ENCODE measurements around the gene MAP6D1.

DNA sequence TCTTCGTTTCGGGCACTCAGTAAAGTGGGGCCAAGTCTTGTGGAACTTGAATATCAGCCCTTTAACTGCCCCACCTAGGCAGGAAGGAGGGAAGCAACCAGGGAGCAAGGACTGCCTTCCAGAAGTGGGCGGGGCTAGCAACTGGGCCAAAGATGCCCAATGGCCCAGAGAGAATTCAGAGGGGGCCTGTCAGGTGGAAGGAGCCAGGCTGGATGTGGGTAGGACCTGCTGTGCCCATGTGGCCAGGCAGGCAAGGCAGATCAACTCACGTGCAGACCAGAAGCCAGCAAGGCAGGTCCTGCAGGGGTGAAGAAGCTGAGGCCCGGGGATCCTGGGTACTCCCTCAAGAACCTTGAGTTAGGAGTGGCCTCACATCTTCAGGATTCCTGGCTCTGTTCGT lies 5.5 kb downstream of the MAP6D1 start:
- TF ChIP-seq EZH2 (IDR thresholded peaks at IDR 0.05; ENCODE audit: borderline replicate concordance, insufficient read depth, low read depth, low read length, poor library complexity, severe bottlenecking): no peak
- TF ChIP-seq, protein P1, sequence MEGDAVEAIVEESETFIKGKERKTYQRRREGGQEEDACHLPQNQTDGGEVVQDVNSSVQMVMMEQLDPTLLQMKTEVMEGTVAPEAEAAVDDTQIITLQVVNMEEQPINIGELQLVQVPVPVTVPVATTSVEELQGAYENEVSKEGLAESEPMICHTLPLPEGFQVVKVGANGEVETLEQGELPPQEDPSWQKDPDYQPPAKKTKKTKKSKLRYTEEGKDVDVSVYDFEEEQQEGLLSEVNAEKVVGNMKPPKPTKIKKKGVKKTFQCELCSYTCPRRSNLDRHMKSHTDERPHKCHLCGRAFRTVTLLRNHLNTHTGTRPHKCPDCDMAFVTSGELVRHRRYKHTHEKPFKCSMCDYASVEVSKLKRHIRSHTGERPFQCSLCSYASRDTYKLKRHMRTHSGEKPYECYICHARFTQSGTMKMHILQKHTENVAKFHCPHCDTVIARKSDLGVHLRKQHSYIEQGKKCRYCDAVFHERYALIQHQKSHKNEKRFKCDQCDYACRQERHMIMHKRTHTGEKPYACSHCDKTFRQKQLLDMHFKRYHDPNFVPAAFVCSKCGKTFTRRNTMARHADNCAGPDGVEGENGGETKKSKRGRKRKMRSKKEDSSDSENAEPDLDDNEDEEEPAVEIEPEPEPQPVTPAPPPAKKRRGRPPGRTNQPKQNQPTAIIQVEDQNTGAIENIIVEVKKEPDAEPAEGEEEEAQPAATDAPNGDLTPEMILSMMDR (IDR thresholded peaks at IDR 0.05): no peak
